Transverse colon (tissue), 3 donors: Measurements from ENCODE around the gene MACC1.

ENCODE experiments used
- EP300 ChIP-seq: sonication (generic); formaldehyde crosslinking; IDR thresholded peaks from one replicate; pipeline ENCODE4 v1.6.1; 2017; ENCODE audit warnings: antibody characterized with exemption, low read depth
- TF ChIP-seq, protein P1 (sequence below), 5 experiments: fragments of 200-600 bp in 3 of 5; fragments of 450-650 bp in 2 of 5; sonication (generic) in 3 of 5; IDR thresholded peaks; 1 replicate in 2 of 5; 2 replicates in 3 of 5; pipeline ENCODE4 v1.5.1; 2016 to 2017; ENCODE audit warnings: antibody characterized with exemption in 5 of 5, inconsistent platforms in 3 of 5, mild to moderate bottlenecking in 2 of 5, moderate library complexity in 1 of 5

DNA sequence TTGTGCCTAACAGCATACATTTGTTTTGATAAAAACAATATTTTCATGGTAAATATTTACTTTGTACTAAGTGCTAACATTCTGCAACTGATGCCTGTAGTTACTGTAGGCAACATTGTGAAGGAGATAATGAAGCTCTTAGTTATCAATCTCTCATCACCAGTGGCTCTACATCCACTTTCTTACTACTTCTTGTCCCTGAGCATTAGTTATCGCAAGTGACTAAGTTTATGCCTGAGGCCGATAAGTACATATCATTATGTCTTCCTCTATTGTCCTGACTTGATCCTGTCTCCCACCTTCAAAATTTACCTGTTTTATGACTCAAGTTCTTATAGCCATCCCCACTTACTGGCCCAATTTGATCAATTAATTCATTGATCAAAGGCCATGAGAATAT is 63.6 kb downstream of the MACC1 start:
- TF ChIP-seq, protein P1, sequence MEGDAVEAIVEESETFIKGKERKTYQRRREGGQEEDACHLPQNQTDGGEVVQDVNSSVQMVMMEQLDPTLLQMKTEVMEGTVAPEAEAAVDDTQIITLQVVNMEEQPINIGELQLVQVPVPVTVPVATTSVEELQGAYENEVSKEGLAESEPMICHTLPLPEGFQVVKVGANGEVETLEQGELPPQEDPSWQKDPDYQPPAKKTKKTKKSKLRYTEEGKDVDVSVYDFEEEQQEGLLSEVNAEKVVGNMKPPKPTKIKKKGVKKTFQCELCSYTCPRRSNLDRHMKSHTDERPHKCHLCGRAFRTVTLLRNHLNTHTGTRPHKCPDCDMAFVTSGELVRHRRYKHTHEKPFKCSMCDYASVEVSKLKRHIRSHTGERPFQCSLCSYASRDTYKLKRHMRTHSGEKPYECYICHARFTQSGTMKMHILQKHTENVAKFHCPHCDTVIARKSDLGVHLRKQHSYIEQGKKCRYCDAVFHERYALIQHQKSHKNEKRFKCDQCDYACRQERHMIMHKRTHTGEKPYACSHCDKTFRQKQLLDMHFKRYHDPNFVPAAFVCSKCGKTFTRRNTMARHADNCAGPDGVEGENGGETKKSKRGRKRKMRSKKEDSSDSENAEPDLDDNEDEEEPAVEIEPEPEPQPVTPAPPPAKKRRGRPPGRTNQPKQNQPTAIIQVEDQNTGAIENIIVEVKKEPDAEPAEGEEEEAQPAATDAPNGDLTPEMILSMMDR (IDR thresholded peaks at IDR 0.05) = no peak
- no peak for TF ChIP-seq EP300
